HepG2 (cell line): Measurements from ENCODE around the gene GPR32. TPM values are rescaled to one million over a fixed set of nuclear protein-coding genes. Genes with fewer than 3 reads are reported as not detected.
"Not testable (repeated sequence)": the region's sequence is repeated elsewhere in the genome, so short reads cannot be mapped to it uniquely, and the experiment has no call there.

ENCODE experiments used
- ATAC-seq: fragments of 200-7000 bp; cut with Tn5 transposase; 3 replicates; pipeline ENCODE4 v1.9.1; 2020; ENCODE audit warnings: mild to moderate bottlenecking, moderate library complexity
- BruUV-seq: library from RNA; stranded (reverse); fragments of 400-500 nt; replicated peaks from 2 replicates; lab custom pipeline; 2021; lab: Mats Ljungman, UMichigan
- CTCF ChIA-PET: fragments of 300-600 bp; formaldehyde crosslinking; extraction: SDS; loops from one replicate; lab custom pipeline; 2021; ENCODE audit warnings: low total read pairs, inconsistent platforms, low intra/inter-chr PET ratio; lab: Yijun Ruan, JAX
- POLR2A ChIA-PET: fragments of 350-600 bp; sonication (Branson Sonifier 250); formaldehyde crosslinking; loops from one replicate; lab custom pipeline; 2020; ENCODE audit warnings: antibody characterized with exemption, inconsistent platforms; lab: Yijun Ruan, JAX
- DNase-seq: peaks from one replicate; pipeline ENCODE4 v3.0.0-alpha.2; 2015; ENCODE audit warnings: low spot score
- FAIRE-seq: peaks from 3 replicates; lab custom pipeline; 2011; peaks lifted over from hg19 to GRCh38; lab: Jason Lieb, UNC
- H2AFZ ChIP-seq: one replicate; pipeline ENCODE4 v1.6.1; 2011; ENCODE audit warnings: low read length, inconsistent platforms
- H3K27ac ChIP-seq: fragments of 300-600 bp; 3 replicates; pipeline ENCODE4 v1.8.0; 2011; ENCODE audit warnings: mixed run types, mild to moderate bottlenecking, mixed read lengths, low read length, inconsistent platforms; ENCODE audit not compliant: insufficient read depth; ENCODE audit errors: extremely low read length
- H3K27me3 ChIP-seq, 2 experiments: fragments of 200-600 bp in 1 of 2; 2 replicates in 1 of 2; 3 replicates in 1 of 2; pipeline versions ENCODE4 v1.6.0 to v1.8.0; 2011; ENCODE audit warnings: low read length in 2 of 2, mild to moderate bottlenecking in 2 of 2, moderate library complexity in 2 of 2, inconsistent platforms in 1 of 2; ENCODE audit not compliant: insufficient read depth in 2 of 2, control insufficient read depth in 1 of 2
- H3K36me3 ChIP-seq, 2 experiments: fragments of 200-600 bp in 1 of 2; replicated peaks in 1 of 2; 2 replicates in 1 of 2; 3 replicates in 1 of 2; pipeline versions ENCODE4 v1.5.1 to v1.8.0; 2011; ENCODE audit warnings: low read length in 2 of 2, inconsistent platforms in 1 of 2; ENCODE audit not compliant: insufficient read depth in 2 of 2, control insufficient read depth in 1 of 2
- H3K4me1 ChIP-seq: 2 replicates; pipeline ENCODE4 v1.5.1; 2012; ENCODE audit warnings: low read length, inconsistent platforms; ENCODE audit not compliant: insufficient read depth
- H3K4me2 ChIP-seq: 2 replicates; pipeline ENCODE4 v1.6.0; 2011; ENCODE audit warnings: low read depth, low read length, inconsistent platforms
- H3K4me3 ChIP-seq, 3 experiments: fragments of 200-600 bp in 1 of 3; sonication (generic), shearing (Covaris generic) in 1 of 3; replicated peaks in 1 of 3; 2 replicates each; pipeline ENCODE4 v1.5.1; 2011 to 2016; ENCODE audit warnings: low read length in 3 of 3, inconsistent platforms in 2 of 3, low read depth in 2 of 3, mild to moderate bottlenecking in 2 of 3, control low read depth in 1 of 3, mixed read lengths in 1 of 3; ENCODE audit not compliant: insufficient read depth in 1 of 3
- H3K79me2 ChIP-seq: one replicate; pipeline ENCODE4 v1.6.1; 2011; ENCODE audit warnings: low read length, inconsistent platforms; ENCODE audit not compliant: insufficient read depth
- H3K9ac ChIP-seq: 2 replicates; pipeline ENCODE4 v1.6.0; 2011; ENCODE audit warnings: mild to moderate bottlenecking, low read depth, low read length, inconsistent platforms; ENCODE audit not compliant: insufficient read depth
- H3K9me3 ChIP-seq: 2 replicates; pipeline ENCODE4 v1.5.1; 2012; ENCODE audit warnings: mild to moderate bottlenecking, low read length
- H4K20me1 ChIP-seq: 2 replicates; pipeline ENCODE4 v1.6.0; 2011; ENCODE audit warnings: inconsistent platforms, mild to moderate bottlenecking, low read length, moderate library complexity; ENCODE audit not compliant: insufficient read depth
- ATF2 ChIP-seq: sonication (generic); formaldehyde crosslinking; IDR thresholded peaks from 2 replicates; pipeline ENCODE4 v1.4.0; 2020; ENCODE audit warnings: missing genetic modification reagents
- DMAP1 ChIP-seq: IDR thresholded peaks from 2 replicates; pipeline ENCODE4 v1.6.1; 2016
- GATAD2A ChIP-seq: IDR thresholded peaks from 2 replicates; pipeline ENCODE4 v1.6.1; 2016
- HES4 ChIP-seq: sonication (generic); formaldehyde crosslinking; IDR thresholded peaks from 2 replicates; pipeline ENCODE4 v1.9.0; 2021; ENCODE audit warnings: mild to moderate bottlenecking, missing genetic modification reagents, borderline replicate concordance
- SMYD3 ChIP-seq: sonication (generic); formaldehyde crosslinking; IDR thresholded peaks from 2 replicates; pipeline ENCODE4 v1.8.1; 2023; ENCODE audit warnings: mild to moderate bottlenecking, missing genetic modification reagents
- SRSF4 ChIP-seq: fragments of 200-400 bp; formaldehyde crosslinking; IDR thresholded peaks from one replicate; pipeline ENCODE4 v1.6.1; 2018; ENCODE audit warnings: mild to moderate bottlenecking, low read depth, low read length, moderate library complexity; ENCODE audit not compliant: poor library complexity, severe bottlenecking
- ZBTB3 ChIP-seq: sonication (generic); formaldehyde crosslinking; IDR thresholded peaks from 2 replicates; pipeline ENCODE4 v1.4.0; 2020; ENCODE audit warnings: low read depth, mild to moderate bottlenecking, moderate library complexity, missing genetic modification reagents, borderline replicate concordance
- WGBS: methylation state at CpG from one replicate; pipeline ENCODE4 v1.1.6; 2017; ENCODE audit warnings: low lambda C conversion rate; 5-methylcytosine and 5-hydroxymethylcytosine counted together
- in situ Hi-C: cut with HindIII; loops from 2 replicates; pipeline ENCODE4 v1.10.0; 2017; ENCODE audit warnings: low pct_unique_long_range_greater_than_20kb; ENCODE audit not compliant: extremely low pct_ligation_motif_present
- intact Hi-C: fragments of 100-400 bp; cut with micrococcal nuclease; formaldehyde crosslinking; loops from one replicate; pipeline ENCODE4 v1.10.0; 2022; ENCODE audit not compliant: unreplicated experiment
- polyA plus RNA-seq, 8 experiments: library from polyadenylated mRNA; depleted of rRNA in 3 of 8; stranded (reverse) in 7 of 8; unstranded in 1 of 8; fragments of >200 nt; fragmentation: Illumina TruSeq in 4 of 8; extraction: Trizol in 4 of 8; gene quantifications; 2 replicates each; pipeline versions ENCODE4 v1.2.1 to v1.2.3, GENCODE V29; 2011 to 2016; ENCODE audit warnings: low read depth in 4 of 8, missing spikeins in 1 of 8, mixed read lengths in 1 of 8; ENCODE audit not compliant: insufficient read depth in 1 of 8
- total RNA-seq, 5 experiments: library from RNA; depleted of rRNA; stranded (reverse); fragments of >200 nt; fragmentation: Illumina TruSeq; extraction: Trizol; gene quantifications; 2 replicates each; pipeline ENCODE4 v1.2.3, GENCODE V29; 2016; ENCODE audit warnings: low read depth in 1 of 5
- TF ChIP-seq, protein P1 (sequence below): sonication (generic); formaldehyde crosslinking; IDR thresholded peaks from 2 replicates; pipeline ENCODE4 v1.8.0; 2022; ENCODE audit warnings: missing genetic modification reagents, low read depth, mild to moderate bottlenecking, borderline replicate concordance

The GPR32 gene
- total and polyA plus RNA-seq, 2 of the 13 experiments (the other 11 are each of a cell fraction or from before 2014, with no cell fraction given) = not detected

DNA sequence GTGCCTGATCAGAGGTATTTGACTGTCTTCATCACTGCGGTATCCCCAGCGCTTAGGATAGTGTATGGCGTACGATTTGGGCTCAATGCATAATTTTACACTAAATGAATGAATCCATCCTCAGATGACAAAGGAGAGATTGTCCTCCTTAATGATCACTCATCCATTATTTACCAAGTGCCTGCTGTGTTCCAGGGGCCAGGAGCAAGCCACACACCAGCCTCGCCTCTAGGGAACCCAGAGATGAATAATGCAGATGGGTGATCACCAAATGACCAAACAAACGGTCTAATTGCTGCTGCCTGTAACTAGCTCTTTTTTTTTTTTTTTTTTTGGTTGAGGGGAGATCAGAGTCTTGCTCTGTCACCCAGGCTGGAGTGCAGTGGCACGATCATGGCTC is 5.9 kb upstream of the GPR32 start:
- Histone ChIP-seq H2AFZ (no peak overlapping the region), H3K27ac (no peak overlapping the region), H3K4me3 (no peak overlapping the region), H3K79me2 (no peaks in the 10 kb centered on the region), H3K36me3 (no peaks in the 10 kb centered on the region), H4K20me1 (no peaks in the 10 kb centered on the region), H3K9ac (no peak overlapping the region), H3K9me3 (no peaks in the 10 kb centered on the region), H3K4me1 (no peaks in the 10 kb centered on the region), H3K4me2 (no peak overlapping the region), H3K27me3 (no peaks in the 10 kb centered on the region; a peak in 2 of 5 replicates)
- ChIA-PET POLR2A (no interaction called here), CTCF (no interaction called here)
- TF ChIP-seq HES4 (no peak), SRSF4 (no peak), GATAD2A (CRISPR knock-in tag) (no peak), SMYD3 (CRISPR knock-in tag) (no peak), ATF2 (no peak), DMAP1 (CRISPR knock-in tag) (no peak), ZBTB3 (CRISPR knock-in tag) (no peak)
- TF ChIP-seq, protein P1, sequence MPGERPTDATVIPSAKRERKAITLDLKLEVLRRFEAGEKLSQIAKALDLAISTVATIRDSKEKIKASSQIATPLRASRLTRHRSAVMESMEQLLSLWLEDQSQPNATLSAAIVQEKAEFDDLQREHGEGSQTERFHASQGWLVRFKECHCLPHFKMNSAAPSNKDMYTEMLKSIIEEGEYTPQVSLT = no peak
- ATAC-seq (no peak), FAIRE-seq (no peak), DNase-seq (no peak)
- intact Hi-C loops (no loop called here), in situ Hi-C loops (no loop called here)
- 30% methylated on average over 5 of the region's 7 CpGs for WGBS
- no TSS peak for BruUV-seq

- BruUV-seq, H3K4me1 ChIP-seq, H3K27me3 ChIP-seq, H4K20me1 ChIP-seq, H3K9me3 ChIP-seq, H3K79me2 ChIP-seq, intact Hi-C loops, CTCF ChIA-PET, DNase-seq, H3K36me3 ChIP-seq, H3K4me3 ChIP-seq, in situ Hi-C loops, ATAC-seq, H3K27ac ChIP-seq, H3K9ac ChIP-seq, FAIRE-seq, H3K4me2 ChIP-seq, H2AFZ ChIP-seq: not testable (repeated sequence)
- 13% methylated on average over 8 of the region's 12 CpGs for WGBS
- POLR2A ChIA-PET = interaction anchor here (0.6 kb wide), 1 partner anchor 573 kb away, joined by 4 read pairs; no protein-coding TSS in a partner anchor
Measured at GRCh38 chr19:50766746-50767145, 3.5 kb upstream of the GPR32 start.

- DNase-seq, in situ Hi-C loops, CTCF ChIA-PET: not testable (repeated sequence)
Measured at GRCh38 chr19:50767263-50767662, 3.0 kb upstream of the GPR32 start.

More at GRCh38 chr19:50767263-50767662, 3.0 kb upstream of the GPR32 start:
- H3K9me3 ChIP-seq, H3K4me2 ChIP-seq, H2AFZ ChIP-seq, H3K9ac ChIP-seq, H3K27ac ChIP-seq, ATAC-seq, POLR2A ChIA-PET, H3K36me3 ChIP-seq, H4K20me1 ChIP-seq, H3K79me2 ChIP-seq, FAIRE-seq, H3K27me3 ChIP-seq, H3K4me3 ChIP-seq, H3K4me1 ChIP-seq, intact Hi-C loops, BruUV-seq: not testable (repeated sequence)
- WGBS = 3% methylated on average over 5 of the region's 5 CpGs
